AG20443 (cell line): ENCODE data around the gene ZNF516.

Source experiments
- DNase-seq: peaks from one replicate; pipeline ENCODE4 v3.0.0; 2012; ENCODE audit warnings: low spot score, mixed read lengths

Gene ZNF516

DNA sequence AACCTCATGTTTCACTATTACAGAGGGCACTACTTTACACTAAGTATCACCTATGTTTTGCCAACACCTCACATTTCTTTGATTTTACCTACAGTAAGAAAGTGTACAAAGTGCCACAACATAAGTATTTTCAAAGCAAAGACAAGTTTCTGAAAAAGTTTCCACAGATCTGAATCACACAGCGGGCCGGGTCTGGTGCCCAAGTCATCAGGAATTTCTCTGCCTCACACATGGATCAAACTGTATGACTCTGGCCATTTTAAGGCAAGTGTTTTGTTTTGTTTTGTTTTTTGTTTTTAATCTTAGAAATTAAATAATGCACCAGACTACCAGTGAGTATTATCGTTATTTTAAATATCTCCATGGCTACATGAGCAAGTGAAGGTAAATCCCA, 73.4 kb downstream of the ZNF516 start:
- DNase-seq = no peak

GRCh38 chr18:76420898-76421684, 74.0 kb downstream of the ZNF516 start:
- no peak for DNase-seq

DNA sequence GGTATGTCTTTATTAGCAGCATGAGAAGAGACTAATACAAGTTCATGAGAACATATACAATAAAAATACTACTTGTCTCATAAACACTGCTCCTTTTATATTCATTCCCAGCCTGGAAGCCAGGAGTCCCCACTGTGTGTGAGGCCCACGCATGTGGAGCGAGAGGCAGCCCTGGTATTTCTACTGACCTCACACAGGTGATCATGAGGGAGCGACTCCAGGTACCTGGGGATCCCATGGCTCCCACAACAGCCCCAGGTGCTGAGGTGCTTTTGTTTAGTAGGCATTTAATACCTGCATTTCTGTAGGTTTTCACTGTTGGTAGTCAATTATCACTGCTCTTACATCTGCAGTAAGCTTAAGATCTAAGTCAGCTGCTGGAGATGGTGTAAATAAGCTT, 75.2 kb downstream of the ZNF516 start:
- DNase-seq = no peak

- DNase-seq = peak; percentile 75
These were observed 78.1 kb downstream of the ZNF516 start for GRCh38 chr18:76416911-76417310.

DNA sequence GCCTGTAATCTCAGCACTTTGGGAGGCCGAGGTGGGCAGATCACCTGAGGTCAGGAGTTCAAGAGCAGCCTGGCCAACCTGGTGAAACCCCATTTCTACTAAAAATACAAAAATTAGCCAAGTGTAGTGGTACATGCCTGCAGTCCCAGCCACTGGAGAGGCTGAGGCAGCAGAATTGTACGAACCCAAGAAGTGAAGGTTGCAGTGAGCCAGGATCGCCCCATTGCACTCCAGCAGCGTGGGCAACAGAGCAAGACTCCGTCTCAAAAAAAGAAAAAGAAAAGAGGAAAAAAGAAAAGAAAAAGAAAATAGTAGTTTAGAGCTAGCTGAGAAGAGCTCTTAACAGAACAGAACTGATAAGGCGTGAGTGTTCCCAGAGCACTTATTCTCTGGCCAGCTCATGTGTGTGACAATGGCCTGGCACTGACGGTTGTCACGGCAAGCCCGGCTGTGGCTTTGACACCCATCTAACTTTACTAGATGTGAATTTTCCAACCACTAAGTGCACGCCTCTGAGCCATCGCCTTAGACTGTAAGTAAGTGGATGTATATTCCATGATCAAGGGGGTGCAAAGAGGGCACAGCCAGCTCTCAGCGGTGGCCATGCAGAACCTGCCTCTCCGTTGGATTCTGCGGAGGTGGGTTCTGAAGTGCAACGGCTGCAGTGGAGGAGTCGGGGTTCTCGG, 80.0 kb downstream of the ZNF516 start:
- no peak for DNase-seq

DNA sequence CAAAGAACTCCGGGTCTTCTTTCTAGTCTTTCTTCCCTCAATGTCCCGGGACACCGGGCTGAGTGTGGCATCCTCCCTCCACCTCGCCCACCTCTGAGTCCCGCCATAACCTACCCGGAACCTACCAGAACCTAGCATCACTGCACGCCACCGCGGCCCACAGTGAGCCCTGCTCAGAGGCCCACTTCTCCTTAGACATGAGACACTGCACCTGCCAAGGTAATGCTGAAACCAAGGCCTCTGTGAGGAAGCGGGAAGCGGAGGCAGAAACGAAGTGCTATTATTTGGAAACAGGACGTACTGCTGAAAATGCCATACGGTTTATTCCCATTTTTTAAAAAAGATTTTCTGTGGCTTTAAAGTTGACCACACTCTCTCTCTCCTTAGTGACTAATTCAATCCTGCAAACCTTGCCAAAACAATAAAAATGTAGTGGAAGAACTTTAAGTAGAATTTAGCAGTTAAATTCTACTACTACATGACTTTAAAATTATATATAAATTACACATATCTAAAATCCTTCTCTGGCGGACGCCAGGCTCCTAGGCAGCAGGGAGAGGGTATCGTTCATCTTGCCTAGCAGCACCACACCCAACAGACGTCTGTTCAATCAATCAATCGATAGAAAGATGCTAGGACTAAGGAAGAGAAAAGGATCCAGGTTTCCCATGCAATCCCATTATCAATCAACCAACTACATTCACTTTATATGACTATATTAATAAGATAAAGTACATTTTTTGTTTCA, 82.0 kb downstream of the ZNF516 start:
- DNase-seq = peak; percentile 67

- DNase-seq = peak; percentile 79
These were observed 82.8 kb downstream of the ZNF516 start for GRCh38 chr18:76412010-76412817.

DNA sequence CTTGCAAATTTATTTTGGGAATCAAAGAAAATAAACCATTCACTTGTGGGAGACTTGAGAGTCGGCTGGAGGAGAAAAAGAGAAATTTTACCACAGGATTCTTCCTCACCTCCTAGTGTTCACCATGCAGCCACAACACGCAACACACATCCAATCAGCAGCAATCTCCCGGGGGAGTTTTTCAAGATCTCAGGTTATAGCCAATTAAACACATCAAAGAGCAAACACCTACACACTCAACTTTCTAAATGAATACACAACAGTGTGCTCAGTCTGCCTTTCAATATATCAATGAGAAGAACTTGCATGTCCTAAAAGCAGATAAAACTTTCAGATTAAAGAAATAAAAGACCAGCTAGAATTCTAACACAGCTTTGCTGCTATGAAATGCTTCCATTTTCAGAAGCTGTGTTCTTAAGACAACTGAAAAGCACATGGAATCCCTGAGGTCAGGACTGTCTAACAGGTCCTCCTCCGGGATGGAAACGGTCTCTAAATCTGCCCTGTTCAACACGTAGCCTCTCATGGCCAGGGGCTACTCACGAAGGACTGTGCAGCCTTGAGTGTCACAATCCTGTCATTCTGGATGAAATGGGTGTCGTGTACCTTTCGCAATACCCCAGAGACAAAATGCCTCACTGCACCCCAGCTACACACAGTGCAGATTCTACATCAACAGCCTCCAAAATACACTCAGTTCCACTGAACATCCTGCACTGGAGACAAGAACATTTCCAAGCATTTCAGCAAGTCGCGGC, 84.2 kb downstream of the ZNF516 start:
- DNase-seq = no peak

DNA sequence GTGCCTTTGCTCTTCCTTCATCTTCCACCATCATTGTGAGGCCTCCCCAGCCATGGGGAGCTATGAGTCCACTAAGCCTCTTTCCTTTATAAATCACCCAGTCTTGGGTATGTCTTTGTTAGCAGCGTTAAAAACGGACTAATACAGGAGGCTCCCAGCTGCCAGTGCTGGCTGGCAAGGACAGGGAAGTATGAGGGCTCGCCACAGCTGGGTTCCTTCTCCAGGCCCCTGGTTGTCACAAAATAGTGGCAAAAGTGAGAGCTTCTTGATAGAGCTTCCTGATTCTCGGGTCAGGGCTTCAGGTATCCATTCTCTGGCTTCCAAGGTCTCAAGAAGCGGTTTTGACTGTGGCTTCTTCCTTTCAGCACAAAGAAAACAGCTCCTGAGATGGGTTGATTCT, 85.0 kb downstream of the ZNF516 start:
- DNase-seq = no peak

GRCh38 chr18:76408480-76409067, 86.5 kb downstream of the ZNF516 start:
- DNase-seq = no peak

GRCh38 chr18:76407681-76408080, 87.4 kb downstream of the ZNF516 start:
- no peak for DNase-seq

DNA sequence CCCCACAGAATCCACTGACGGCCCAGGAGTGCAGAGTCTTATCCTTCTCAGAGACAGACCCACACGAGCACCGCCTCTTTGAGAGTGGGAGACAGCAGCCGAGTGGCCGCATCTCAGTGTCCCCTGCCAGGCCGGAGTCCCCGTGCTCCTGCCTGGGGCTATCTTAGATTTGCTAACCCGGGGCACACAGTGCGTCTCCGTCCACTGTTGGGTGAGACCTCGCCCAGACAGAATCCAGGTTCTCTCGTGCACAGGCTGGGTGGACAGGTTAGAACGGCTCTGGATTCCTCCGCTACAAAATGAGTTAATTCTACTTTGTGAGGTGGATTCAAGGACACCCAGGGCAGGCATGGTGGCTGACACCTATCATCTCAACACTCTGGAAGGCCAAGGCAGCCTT, 88.3 kb downstream of the ZNF516 start:
- DNase-seq = no peak

GRCh38 chr18:76405681-76406356, 89.2 kb downstream of the ZNF516 start:
- DNase-seq = peak; percentile 70

- DNase-seq = no peak
These were observed 89.8 kb downstream of the ZNF516 start for GRCh38 chr18:76405280-76405679.

- no peak for DNase-seq
These were observed 90.7 kb downstream of the ZNF516 start for GRCh38 chr18:76404345-76404831.

- DNase-seq = no peak
These were observed 92.7 kb downstream of the ZNF516 start for GRCh38 chr18:76402026-76402990.

DNA sequence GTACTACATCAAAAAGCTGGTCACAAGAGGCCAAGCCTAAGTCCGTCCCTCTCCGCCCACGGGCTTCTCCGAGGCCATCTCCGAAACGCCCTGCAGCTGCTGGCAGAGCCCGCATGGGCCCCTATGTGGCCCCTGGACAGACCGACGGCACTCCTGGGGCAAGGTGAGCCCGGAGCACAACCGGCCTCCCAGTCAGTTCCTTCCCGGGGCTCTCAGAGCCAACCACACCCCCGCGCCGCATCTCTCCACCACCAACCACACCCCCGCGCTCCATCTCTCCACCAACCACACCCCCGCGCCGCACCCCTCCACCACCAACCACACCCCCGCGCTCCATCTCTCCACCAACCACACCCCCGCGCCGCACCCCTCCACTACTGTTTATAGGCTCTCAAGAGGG, 93.5 kb downstream of the ZNF516 start:
- no peak for DNase-seq

GRCh38 chr18:76399613-76400391, 95.2 kb downstream of the ZNF516 start:
- DNase-seq = no peak
